Upper lobe of left lung (tissue), 4 donors: ENCODE measurements around the gene COL28A1.

Experiments used
- EP300 ChIP-seq, 4 donors: sonication (generic); formaldehyde crosslinking; IDR thresholded peaks; one replicate each; pipeline ENCODE4 v1.5.1; 2017; ENCODE audit warnings: antibody characterized with exemption in 4 of 4, control low read depth in 2 of 4
- POLR2A ChIP-seq, 4 donors: fragments of 450-650 bp; IDR thresholded peaks; one replicate each; pipeline ENCODE4 v1.5.1; 2016 to 2017; ENCODE audit warnings: antibody characterized with exemption in 4 of 4, mild to moderate bottlenecking in 2 of 4
- POLR2AphosphoS5 ChIP-seq, 2 donors: sonication (generic); formaldehyde crosslinking; IDR thresholded peaks; one replicate each; pipeline ENCODE4 v1.5.1; 2017; ENCODE audit warnings: antibody characterized with exemption in 2 of 2
- TF ChIP-seq, protein P1 (sequence below), 6 experiments: fragments of 450-650 bp in 4 of 6; fragments of 200-600 bp in 2 of 6; sonication (generic) in 2 of 6; IDR thresholded peaks; one replicate each; pipeline ENCODE4 v1.5.1; 2016 to 2019; ENCODE audit warnings: antibody characterized with exemption in 6 of 6

DNA sequence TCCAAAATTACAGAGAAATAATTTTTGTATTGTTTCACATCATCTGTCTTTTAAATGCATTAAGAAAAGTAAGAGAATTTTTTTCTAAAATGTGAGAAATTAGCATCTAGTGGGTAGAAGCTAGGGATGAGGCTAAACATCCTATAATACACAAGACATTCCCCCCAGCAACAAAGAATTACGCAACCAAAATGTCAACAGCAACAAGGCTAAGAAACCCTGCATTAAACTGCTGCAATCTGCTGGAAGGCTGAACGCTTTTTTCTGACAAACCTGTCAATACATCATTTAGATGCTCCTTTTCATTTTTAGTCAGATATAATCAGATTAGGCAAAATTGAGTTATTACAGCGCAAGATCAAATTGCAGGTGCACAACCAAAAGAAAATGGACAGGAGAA lies 191.1 kb downstream of the COL28A1 start:
- TF ChIP-seq POLR2A (IDR thresholded peaks at IDR 0.05) (no peak), POLR2AphosphoS5 (IDR thresholded peaks at IDR 0.05) (no peak), EP300 (IDR thresholded peaks at IDR 0.05) (no peak)
- TF ChIP-seq, protein P1, sequence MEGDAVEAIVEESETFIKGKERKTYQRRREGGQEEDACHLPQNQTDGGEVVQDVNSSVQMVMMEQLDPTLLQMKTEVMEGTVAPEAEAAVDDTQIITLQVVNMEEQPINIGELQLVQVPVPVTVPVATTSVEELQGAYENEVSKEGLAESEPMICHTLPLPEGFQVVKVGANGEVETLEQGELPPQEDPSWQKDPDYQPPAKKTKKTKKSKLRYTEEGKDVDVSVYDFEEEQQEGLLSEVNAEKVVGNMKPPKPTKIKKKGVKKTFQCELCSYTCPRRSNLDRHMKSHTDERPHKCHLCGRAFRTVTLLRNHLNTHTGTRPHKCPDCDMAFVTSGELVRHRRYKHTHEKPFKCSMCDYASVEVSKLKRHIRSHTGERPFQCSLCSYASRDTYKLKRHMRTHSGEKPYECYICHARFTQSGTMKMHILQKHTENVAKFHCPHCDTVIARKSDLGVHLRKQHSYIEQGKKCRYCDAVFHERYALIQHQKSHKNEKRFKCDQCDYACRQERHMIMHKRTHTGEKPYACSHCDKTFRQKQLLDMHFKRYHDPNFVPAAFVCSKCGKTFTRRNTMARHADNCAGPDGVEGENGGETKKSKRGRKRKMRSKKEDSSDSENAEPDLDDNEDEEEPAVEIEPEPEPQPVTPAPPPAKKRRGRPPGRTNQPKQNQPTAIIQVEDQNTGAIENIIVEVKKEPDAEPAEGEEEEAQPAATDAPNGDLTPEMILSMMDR (IDR thresholded peaks at IDR 0.05): no peak
